Measurements from ENCODE around the gene PCDHB16. TPM values are rescaled to one million over a fixed set of nuclear protein-coding genes. Genes with fewer than 3 reads are reported as not detected.
"Not testable (repeated sequence)": the region's sequence is repeated elsewhere in the genome, so short reads cannot be mapped to it uniquely, and the experiment has no call there.

The PCDHB16 gene
- total RNA-seq, 2 donors from 2014 or later, result 0.18 to 4.4 TPM

DNA sequence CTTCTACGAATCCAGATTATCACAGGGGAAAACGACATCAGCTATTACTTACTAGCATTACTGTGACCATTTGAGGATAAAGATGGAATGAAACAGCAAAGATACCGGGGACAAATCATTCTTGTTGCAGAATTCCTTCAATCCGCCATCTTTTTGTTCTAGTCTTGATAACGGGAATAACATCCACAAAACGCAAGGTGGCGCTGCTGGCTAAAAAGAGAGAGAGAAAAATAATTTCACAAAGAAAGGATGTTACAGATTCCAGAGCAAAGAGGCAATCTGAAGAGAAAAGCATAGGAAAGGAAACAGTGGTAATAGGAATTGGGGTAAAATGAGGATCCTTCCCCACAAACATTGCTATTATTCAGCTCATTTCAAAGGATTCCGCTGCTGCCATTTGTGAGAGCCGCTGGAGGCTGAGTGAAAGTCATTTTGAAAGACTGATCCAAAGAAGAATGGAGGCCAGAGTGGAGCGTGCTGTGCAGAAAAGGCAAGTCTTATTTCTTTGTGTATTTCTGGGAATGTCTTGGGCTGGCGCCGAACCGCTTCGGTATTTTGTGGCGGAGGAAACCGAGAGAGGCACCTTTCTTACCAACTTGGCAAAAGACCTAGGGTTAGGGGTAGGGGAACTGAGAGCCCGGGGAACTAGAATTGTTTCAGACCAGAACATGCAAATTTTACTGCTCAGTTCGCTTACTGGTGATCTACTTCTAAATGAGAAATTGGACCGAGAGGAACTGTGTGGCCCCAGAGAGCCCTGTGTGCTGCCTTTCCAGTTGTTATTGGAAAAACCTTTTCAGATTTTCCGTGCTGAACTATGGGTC is 9.6 kb upstream of the PCDHB16 start, which contains the start of gene PCDHB7:
PCDHB7 (plus strand) TSS at position 264 of the 824 bp plus-strand sequence; CDS start at position 456, 192 bp downstream.
- intact Hi-C loops (cut with DNase I), result no loop called here
- H3K27ac ChIP-seq, result no peak within 1 kb of the TSS
- peaks cover 6% of the 10 kb centered on the region for H3K27me3 ChIP-seq (replicated peaks; ENCODE audit: insufficient read depth)
- H3K36me3 ChIP-seq, result no peaks in the 10 kb centered on the region
- H3K4me3 ChIP-seq, result no peak within 1 kb of the TSS
- no peak for TF ChIP-seq POLR2A (IDR thresholded peaks at IDR 0.05)
- TF ChIP-seq, protein P1, sequence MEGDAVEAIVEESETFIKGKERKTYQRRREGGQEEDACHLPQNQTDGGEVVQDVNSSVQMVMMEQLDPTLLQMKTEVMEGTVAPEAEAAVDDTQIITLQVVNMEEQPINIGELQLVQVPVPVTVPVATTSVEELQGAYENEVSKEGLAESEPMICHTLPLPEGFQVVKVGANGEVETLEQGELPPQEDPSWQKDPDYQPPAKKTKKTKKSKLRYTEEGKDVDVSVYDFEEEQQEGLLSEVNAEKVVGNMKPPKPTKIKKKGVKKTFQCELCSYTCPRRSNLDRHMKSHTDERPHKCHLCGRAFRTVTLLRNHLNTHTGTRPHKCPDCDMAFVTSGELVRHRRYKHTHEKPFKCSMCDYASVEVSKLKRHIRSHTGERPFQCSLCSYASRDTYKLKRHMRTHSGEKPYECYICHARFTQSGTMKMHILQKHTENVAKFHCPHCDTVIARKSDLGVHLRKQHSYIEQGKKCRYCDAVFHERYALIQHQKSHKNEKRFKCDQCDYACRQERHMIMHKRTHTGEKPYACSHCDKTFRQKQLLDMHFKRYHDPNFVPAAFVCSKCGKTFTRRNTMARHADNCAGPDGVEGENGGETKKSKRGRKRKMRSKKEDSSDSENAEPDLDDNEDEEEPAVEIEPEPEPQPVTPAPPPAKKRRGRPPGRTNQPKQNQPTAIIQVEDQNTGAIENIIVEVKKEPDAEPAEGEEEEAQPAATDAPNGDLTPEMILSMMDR (IDR thresholded peaks at IDR 0.05), result peak in 1 of 4 experiments; percentile 11
- WGBS, result 25% methylated on average over 20 of the region's 20 CpGs
- no peaks in the 10 kb centered on the region for H3K4me1 ChIP-seq (replicated peaks)
- no peak for DNase-seq (ENCODE audit: low spot score)
- H3K9me3 ChIP-seq, result no peaks in the 10 kb centered on the region

DNA sequence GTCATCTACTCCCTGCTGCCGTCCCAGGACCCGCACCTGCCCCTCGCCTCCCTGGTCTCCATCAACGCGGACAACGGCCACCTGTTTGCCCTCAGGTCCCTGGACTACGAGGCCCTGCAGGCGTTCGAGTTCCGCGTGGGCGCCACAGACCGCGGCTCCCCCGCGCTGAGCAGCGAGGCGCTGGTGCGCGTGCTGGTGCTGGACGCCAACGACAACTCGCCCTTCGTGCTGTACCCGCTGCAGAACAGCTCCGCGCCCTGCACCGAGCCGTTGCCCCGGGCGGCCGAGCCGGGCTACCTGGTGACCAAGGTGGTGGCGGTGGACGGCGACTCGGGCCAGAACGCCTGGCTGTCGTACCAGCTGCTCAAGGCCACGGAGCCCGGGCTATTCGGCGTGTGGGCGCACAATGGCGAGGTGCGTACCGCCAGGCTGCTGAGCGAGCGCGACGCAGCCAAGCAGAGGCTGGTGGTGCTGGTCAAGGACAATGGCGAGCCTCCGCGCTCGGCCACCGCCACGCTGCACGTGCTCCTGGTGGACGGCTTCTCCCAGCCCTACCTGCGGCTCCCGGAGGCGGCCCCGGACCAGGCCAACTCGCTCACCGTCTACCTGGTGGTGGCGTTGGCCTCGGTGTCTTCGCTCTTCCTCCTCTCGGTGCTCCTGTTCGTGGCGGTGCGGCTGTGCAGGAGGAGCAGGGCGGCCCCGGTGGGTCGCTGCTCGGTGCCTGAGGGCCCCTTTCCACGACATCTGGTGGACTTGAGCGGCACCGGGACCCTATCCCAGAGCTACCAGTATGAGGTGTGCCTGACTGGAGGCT is 7.7 kb upstream of the PCDHB16 start:
- 37% methylated on average over 79 of the region's 79 CpGs for WGBS
- intact Hi-C loops (cut with DNase I); H3K27me3 ChIP-seq (replicated peaks; ENCODE audit: insufficient read depth); H3K36me3 ChIP-seq; H3K4me3 ChIP-seq; H3K4me1 ChIP-seq (replicated peaks); DNase-seq (ENCODE audit: low spot score); H3K27ac ChIP-seq; H3K9me3 ChIP-seq: not testable (repeated sequence)

DNA sequence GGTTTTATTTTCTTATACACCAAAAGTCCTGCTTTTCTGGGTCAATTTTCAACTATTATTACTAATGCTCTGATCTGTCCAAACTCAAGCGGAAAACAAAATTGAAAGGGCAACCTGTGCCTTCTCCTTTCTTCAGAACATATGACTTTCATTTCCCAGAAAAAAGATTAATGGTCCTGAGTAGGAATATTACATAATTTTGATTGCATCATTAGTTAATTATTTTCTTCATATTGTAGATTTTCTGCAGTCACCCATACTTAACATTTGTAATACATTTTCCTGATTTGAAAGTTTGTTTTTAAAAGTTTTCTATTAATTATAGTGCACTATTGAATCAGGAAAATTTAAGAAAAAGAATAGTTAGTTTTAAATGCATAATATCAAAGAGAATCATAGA is 6.3 kb upstream of the PCDHB16 start:
- peaks cover 6% of the 10 kb centered on the region for H3K27me3 ChIP-seq (replicated peaks; ENCODE audit: insufficient read depth)
- no peak overlapping the region for H3K4me3 ChIP-seq
- H3K9me3 ChIP-seq, result no peaks in the 10 kb centered on the region
- no peak overlapping the region for H3K27ac ChIP-seq
- no peak for TF ChIP-seq POLR2A (IDR thresholded peaks at IDR 0.05)
- TF ChIP-seq, protein P1 (IDR thresholded peaks at IDR 0.05), result no peak
- no peak for TF ChIP-seq POLR2AphosphoS5 (IDR thresholded peaks at IDR 0.05)
- no peak for DNase-seq (ENCODE audit: low spot score)
- 52% methylated on average over 1 of the region's 1 CpG for WGBS
- intact Hi-C loops (cut with DNase I), result no loop called here
- no peaks in the 10 kb centered on the region for H3K36me3 ChIP-seq
- no peaks in the 10 kb centered on the region for H3K4me1 ChIP-seq (replicated peaks)

DNA sequence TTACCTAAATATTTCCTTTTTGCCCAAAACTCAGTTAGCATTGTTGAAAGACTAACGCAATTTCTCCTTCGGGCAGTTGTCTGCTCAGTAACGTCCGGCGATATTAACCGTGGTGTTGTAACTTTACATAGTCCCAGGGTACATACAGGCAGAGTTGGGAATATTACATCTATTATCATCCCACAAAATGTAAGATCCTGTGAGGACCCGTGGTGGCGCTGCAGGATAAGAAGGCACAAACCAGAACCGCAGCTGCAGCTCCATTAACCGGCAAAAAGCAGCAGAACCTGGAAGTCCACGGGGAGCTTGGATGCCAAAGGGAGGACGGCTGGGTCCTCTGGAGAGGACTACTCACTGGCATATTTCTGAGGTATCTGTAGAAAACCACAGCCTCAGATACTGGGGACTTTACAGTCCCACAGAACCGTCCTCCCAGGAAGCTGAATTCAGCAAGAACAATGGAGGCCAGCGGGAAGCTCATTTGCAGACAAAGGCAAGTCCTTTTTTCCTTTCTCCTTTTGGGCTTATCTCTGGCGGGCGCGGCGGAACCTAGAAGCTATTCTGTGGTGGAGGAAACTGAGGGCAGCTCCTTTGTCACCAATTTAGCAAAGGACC is 4.5 kb upstream of the PCDHB16 start, which contains the start of gene PCDHB8:
PCDHB8 (plus strand) TSS at position 214 of the 615 bp plus-strand sequence; CDS start at position 459, 245 bp downstream.
- intact Hi-C loops (cut with DNase I), result not testable (repeated sequence)

DNA sequence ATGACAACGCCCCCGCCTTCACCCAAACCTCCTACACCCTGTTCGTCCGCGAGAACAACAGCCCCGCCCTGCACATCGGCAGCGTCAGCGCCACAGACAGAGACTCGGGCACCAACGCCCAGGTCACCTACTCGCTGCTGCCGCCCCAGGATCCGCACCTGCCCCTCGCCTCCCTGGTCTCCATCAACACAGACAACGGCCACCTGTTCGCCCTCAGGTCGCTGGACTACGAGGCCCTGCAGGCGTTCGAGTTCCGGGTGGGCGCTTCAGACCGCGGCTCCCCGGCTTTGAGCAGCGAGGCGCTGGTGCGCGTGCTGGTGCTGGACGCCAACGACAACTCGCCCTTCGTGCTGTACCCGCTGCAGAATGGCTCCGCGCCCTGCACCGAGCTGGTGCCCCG is 2.8 kb upstream of the PCDHB16 start:
- DNase-seq (ENCODE audit: low spot score); intact Hi-C loops (cut with DNase I); H3K4me3 ChIP-seq; H3K4me1 ChIP-seq (replicated peaks); H3K36me3 ChIP-seq; H3K27ac ChIP-seq; H3K9me3 ChIP-seq; H3K27me3 ChIP-seq (replicated peaks; ENCODE audit: insufficient read depth): not testable (repeated sequence)
- WGBS, result 38% methylated on average over 34 of the region's 39 CpGs

More for the DNA sequence above, 4.5 kb upstream of the PCDHB16 start, which contains the start of gene PCDHB8:
- DNase-seq (ENCODE audit: low spot score); H3K4me1 ChIP-seq (replicated peaks); H3K27me3 ChIP-seq (replicated peaks; ENCODE audit: insufficient read depth); H3K27ac ChIP-seq; H3K9me3 ChIP-seq; H3K36me3 ChIP-seq; H3K4me3 ChIP-seq: not testable (repeated sequence)
- WGBS, result 28% methylated on average over 18 of the region's 18 CpGs

DNA sequence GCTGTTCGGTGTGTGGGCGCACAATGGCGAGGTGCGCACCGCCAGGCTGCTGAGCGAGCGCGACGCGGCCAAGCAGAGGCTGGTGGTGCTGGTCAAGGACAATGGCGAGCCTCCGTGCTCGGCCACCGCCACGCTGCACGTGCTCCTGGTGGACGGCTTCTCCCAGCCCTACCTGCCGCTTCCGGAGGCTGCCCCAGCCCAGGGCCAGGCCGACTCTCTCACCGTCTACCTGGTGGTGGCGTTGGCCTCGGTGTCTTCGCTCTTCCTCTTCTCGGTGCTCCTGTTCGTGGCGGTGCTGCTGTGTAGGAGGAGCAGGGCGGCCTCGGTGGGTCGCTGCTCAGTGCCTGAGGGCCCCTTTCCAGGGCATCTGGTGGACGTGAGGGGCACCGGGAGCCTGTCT is 2.3 kb upstream of the PCDHB16 start:
- H3K36me3 ChIP-seq; DNase-seq (ENCODE audit: low spot score); H3K27me3 ChIP-seq (replicated peaks; ENCODE audit: insufficient read depth); intact Hi-C loops (cut with DNase I); H3K9me3 ChIP-seq; H3K27ac ChIP-seq; H3K4me3 ChIP-seq; H3K4me1 ChIP-seq (replicated peaks): not testable (repeated sequence)
- WGBS, result 32% methylated on average over 32 of the region's 32 CpGs
